PC-9 (cell line): ENCODE measurements around the gene MBOAT7. TPM values are rescaled to one million over a fixed set of nuclear protein-coding genes. Genes with fewer than 3 reads are reported as not detected.

ENCODE experiments used
- BruUV-seq: library from RNA; stranded (reverse); fragments of 400-500 nt; replicated peaks from 2 replicates; lab custom pipeline; 2021; lab: Mats Ljungman, UMichigan
- CTCF ChIA-PET: fragments of 300-600 bp; sonication (Branson Sonifier 250); formaldehyde crosslinking; loops from one replicate; lab custom pipeline; 2022; ENCODE audit warnings: antibody characterized with exemption; lab: Charles Lee
- POLR2A ChIA-PET: fragments of 300-600 bp; sonication (Branson Sonifier 250); formaldehyde crosslinking; loops from one replicate; lab custom pipeline; 2022; ENCODE audit warnings: antibody characterized with exemption; ENCODE audit not compliant: unreplicated experiment; lab: Charles Lee
- DNase-seq, 2 experiments: peaks; one replicate each; pipeline versions ENCODE4 v3.0.0 to v3.0.0-alpha.2; 2015 to 2022; ENCODE audit warnings: mixed read lengths in 1 of 2
- H2AFZ ChIP-seq: fragments of 200-600 bp; sonication (generic); 2 replicates; pipeline ENCODE4 v1.8.1; 2017; ENCODE audit warnings: antibody characterized with exemption
- H3F3A ChIP-seq: fragments of 200-600 bp; sonication (generic); 2 replicates; pipeline ENCODE4 v1.8.1; 2017; ENCODE audit warnings: antibody characterized with exemption, mild to moderate bottlenecking, low read depth; ENCODE audit not compliant: insufficient read depth
- H3K27ac ChIP-seq: fragments of 200-600 bp; sonication (generic); 2 replicates; pipeline ENCODE4 v1.6.1; 2016; ENCODE audit warnings: mixed run types
- H3K27me3 ChIP-seq: fragments of 200-600 bp; sonication (generic); 2 replicates; pipeline ENCODE4 v1.6.1; 2016; ENCODE audit warnings: low read depth, mixed run types; ENCODE audit not compliant: insufficient read depth
- H3K36me3 ChIP-seq: fragments of 200-600 bp; sonication (generic); 2 replicates; pipeline ENCODE4 v1.6.1; 2016; ENCODE audit warnings: low read depth, mixed run types
- H3K4me1 ChIP-seq: fragments of 200-600 bp; sonication (generic); replicated peaks from 2 replicates; pipeline ENCODE4 v1.6.1; 2016; ENCODE audit warnings: mixed run types; ENCODE audit not compliant: insufficient read depth
- H3K4me2 ChIP-seq: fragments of 200-600 bp; sonication (generic); 2 replicates; pipeline ENCODE4 v1.6.1; 2017; ENCODE audit warnings: mixed run types
- H3K4me3 ChIP-seq: fragments of 200-600 bp; sonication (generic); 2 replicates; pipeline ENCODE4 v1.6.1; 2016; ENCODE audit warnings: mixed run types
- H3K79me2 ChIP-seq: fragments of 200-600 bp; sonication (generic); 2 replicates; pipeline ENCODE4 v1.6.1; 2017; ENCODE audit warnings: low read depth, mixed run types
- H3K9me2 ChIP-seq: fragments of 200-600 bp; sonication (generic); 2 replicates; pipeline ENCODE4 v1.8.1; 2017; ENCODE audit warnings: mild to moderate bottlenecking; ENCODE audit not compliant: insufficient read depth
- H3K9me3 ChIP-seq: fragments of 200-600 bp; sonication (generic); 2 replicates; pipeline ENCODE4 v1.8.1; 2016; ENCODE audit warnings: low read depth; ENCODE audit not compliant: insufficient read depth
- H4K20me1 ChIP-seq: fragments of 200-600 bp; sonication (generic); 2 replicates; pipeline ENCODE4 v1.8.1; 2017; ENCODE audit not compliant: insufficient read depth
- CTCF ChIP-seq: fragments of 200-600 bp; sonication (generic); conservative IDR thresholded peaks from 2 replicates; pipeline ENCODE4 v1.6.1; 2017; ENCODE audit warnings: mixed run types, antibody characterized with exemption, mild to moderate bottlenecking, moderate library complexity
- EZH2 ChIP-seq: fragments of 200-600 bp; sonication (generic); IDR thresholded peaks from 2 replicates; pipeline ENCODE4 v1.8.0; 2017; ENCODE audit warnings: antibody characterized with exemption, low read depth
- intact Hi-C: fragments of 100-400 bp; cut with micrococcal nuclease; formaldehyde crosslinking; loops from one replicate; pipeline ENCODE4 v1.10.0; 2022; ENCODE audit not compliant: unreplicated experiment
- total RNA-seq: library from RNA; stranded (reverse); gene quantifications from 2 replicates; pipeline ENCODE4 v1.2.3, GENCODE V29; 2021

Gene MBOAT7
- total RNA-seq, 1 experiment from 2014 or later: 494 TPM

- peaks cover 49% of the 10 kb centered on the region for H4K20me1 ChIP-seq
- H2AFZ ChIP-seq: no peak overlapping the region
- no peaks in the 10 kb centered on the region for H3K79me2 ChIP-seq
- H3K4me3 ChIP-seq: no peak overlapping the region
- no peaks in the 10 kb centered on the region for H3K9me2 ChIP-seq
- H3K27me3 ChIP-seq: no peaks in the 10 kb centered on the region
- no peak for DNase-seq
- peaks cover 19% of the 10 kb centered on the region for H3K36me3 ChIP-seq
- H3K4me2 ChIP-seq: no peak overlapping the region
- TF ChIP-seq CTCF (no peak), EZH2 (no peak)
- BruUV-seq: no TSS peak
- H3F3A ChIP-seq: peaks cover 55% of the 10 kb centered on the region
- H3K4me1 ChIP-seq: no peaks in the 10 kb centered on the region
- ChIA-PET CTCF (no interaction called here), POLR2A (no interaction called here)
- H3K9me3 ChIP-seq: no peaks in the 10 kb centered on the region
- intact Hi-C loops: no loop called here
- no peak overlapping the region for H3K27ac ChIP-seq
These were observed 40.2 kb downstream of the MBOAT7 start for GRCh38 chr19:54149021-54149812.

- Histone ChIP-seq H3K36me3 (peaks cover 27% of the 10 kb centered on the region), H3K4me3 (no peak overlapping the region), H2AFZ (no peak overlapping the region), H3K9me3 (no peaks in the 10 kb centered on the region), H3K4me2 (no peak overlapping the region), H3K27me3 (no peaks in the 10 kb centered on the region), H3K4me1 (no peaks in the 10 kb centered on the region), H3K79me2 (peaks cover 3% of the 10 kb centered on the region; the same call in 1 of the 2 replicates), H4K20me1 (peaks cover 40% of the 10 kb centered on the region), H3F3A (peaks cover 45% of the 10 kb centered on the region; the same call in 1 of the 2 replicates), H3K27ac (no peak overlapping the region), H3K9me2 (no peaks in the 10 kb centered on the region)
- TF ChIP-seq EZH2 (no peak), CTCF (no peak)
- BruUV-seq: no TSS peak
- DNase-seq: no peak
- ChIA-PET CTCF (no interaction called here), POLR2A (interaction anchor here (0.6 kb wide), 1 partner anchor 11 kb away, joined by 7 read pairs; no protein-coding TSS in a partner anchor)
- intact Hi-C loops: no loop called here
These were observed 41.2 kb downstream of the MBOAT7 start for GRCh38 chr19:54148158-54148557.

- TF ChIP-seq EZH2 (no peak), CTCF (no peak)
- intact Hi-C loops: no loop called here
- CTCF ChIA-PET: no interaction called here
- Histone ChIP-seq H3K9me3 (no peaks in the 10 kb centered on the region), H3K9me2 (no peaks in the 10 kb centered on the region), H3K4me2 (no peak overlapping the region), H4K20me1 (peaks cover 41% of the 10 kb centered on the region), H3K27me3 (no peaks in the 10 kb centered on the region), H3K4me1 (no peaks in the 10 kb centered on the region), H3F3A (peaks cover 40% of the 10 kb centered on the region; the same call in 1 of the 2 replicates), H2AFZ (no peak overlapping the region), H3K79me2 (peaks cover 8% of the 10 kb centered on the region), H3K27ac (no peak overlapping the region), H3K4me3 (no peak overlapping the region), H3K36me3 (peaks cover 32% of the 10 kb centered on the region)
- no peak for DNase-seq
- POLR2A ChIA-PET: interaction anchor here (0.6 kb wide), 1 partner anchor 11 kb away, joined by 7 read pairs; no protein-coding TSS in a partner anchor
- no TSS peak for BruUV-seq
These were observed 41.7 kb downstream of the MBOAT7 start for GRCh38 chr19:54147676-54148075.
